T-helper 9 cell (primary cell): ENCODE data around the gene ARMH3.
A peak's percentile ranks its signal among the peaks of the same experiment; 100 is the strongest.
"Not testable (repeated sequence)": the region's sequence is repeated elsewhere in the genome, so short reads cannot be mapped to it uniquely, and the experiment has no call there.

Source experiments
- DNase-seq: peaks from one replicate; pipeline ENCODE4 v3.0.0-alpha.2; 2020
- total RNA-seq, 2 donors: gene quantifications; one replicate each; lab custom pipeline; 2026; lab: John Stamatoyannopoulos, UW

ARMH3 gene
- total RNA-seq: 28.5 to 38.5 reads per million in 2 donors

DNA sequence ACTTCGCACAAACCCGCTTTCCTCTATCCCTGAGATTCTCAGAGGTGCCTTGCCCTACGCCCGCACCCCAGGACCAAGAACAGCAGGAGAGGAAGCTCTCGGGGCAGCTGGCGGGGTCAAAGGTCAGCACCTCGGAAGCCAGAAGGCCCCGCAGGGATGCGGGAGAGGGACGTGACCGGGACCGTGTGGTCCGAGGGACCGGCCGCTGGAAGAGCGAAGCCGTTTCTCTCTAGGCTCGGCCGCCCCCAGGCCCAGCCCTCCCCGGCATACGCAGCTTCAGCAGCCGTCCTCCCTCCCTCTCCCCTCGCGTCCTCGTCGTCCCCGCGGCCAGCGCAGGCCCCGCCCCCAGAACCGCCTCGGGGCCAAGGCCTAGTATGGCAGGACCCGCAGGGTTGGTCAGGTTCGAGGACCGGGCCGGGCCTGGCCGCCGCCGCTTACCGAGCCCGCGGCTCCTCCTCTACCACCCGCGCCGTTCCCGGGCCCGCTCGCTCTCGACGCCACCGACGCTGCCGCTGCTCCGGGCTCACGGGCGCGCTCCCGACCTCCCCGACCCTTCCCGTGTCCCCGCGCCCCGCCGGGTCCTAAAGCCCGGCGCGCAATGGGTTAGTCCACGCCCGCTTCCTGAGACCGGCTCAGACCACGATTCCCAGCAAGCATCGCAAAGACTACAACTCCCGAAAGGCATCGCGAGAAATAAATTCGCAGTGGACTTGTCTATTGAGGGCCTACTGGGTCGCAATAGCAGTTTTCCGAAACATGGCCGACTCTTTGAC is at the start of gene ARMH3:
Gene ARMH3, minus strand, starts transcription at position 527 of the 773 bp plus-strand sequence. CDS start 16,059 bp downstream, outside the sequence.
- peak; percentile 74 for DNase-seq

DNA sequence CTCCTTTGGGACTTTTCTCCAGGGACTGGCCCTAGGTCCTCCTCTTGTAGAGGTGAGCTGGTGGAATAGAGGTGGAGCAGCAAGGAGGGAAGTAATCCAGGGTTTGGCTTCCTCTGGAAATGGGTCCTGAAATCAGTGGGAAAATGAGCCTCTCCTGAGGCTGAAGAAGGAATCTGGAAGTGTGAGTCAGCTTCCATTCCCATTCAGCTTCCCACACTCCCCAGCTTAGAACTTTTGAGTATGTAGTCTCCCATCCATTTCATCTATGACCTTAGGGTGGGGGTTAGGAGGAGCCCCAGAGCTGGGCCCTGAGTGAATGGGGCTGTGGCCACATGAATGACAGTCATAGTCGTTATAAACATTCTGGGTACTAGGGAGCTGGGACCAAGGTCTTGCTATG is 46.4 kb upstream of the ARMH3 start:
- no peak for DNase-seq

DNA sequence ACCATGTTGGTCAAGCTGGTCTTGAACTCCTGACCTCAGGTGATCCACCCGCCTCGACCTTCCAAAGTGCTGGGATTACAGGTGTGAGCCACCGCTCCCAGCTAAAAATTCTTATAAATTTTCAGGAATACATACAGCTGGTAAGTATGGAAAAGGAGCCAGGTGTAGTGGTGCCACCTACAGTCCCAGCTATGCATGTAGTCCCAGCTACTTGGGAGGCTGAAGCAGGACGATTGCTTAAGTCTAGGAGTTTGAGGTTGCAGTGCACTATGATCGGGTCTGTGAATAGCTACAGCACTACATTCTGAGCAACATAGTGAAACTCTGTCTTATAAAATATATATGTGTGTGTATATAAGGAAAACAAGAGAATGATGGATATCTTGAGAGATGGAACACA is 45.2 kb upstream of the ARMH3 start:
- DNase-seq: no peak

GRCh38 chr10:102096449-102096848 is 40.5 kb upstream of the ARMH3 start:
- DNase-seq: no peak

DNA sequence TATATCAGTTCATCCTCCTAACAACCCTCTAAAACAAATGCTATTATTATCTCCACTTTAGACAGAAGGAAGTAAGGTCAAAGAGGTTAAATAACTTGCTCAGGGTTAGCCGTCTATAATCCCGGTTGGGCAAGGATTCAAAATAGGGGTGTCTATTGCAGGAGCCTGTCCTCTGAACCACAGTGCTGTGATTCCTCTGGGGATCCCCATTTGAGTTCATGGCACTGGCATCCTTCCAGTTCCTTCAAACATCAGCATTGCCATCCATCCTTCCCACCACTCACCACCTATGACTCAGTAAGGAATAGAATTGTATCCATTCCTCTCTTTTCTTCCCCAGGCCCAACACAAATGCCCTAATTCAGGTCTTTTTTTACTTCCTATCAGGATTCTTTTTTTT is 34.8 kb upstream of the ARMH3 start:
- DNase-seq: no peak

GRCh38 chr10:102086196-102086595 is 30.2 kb upstream of the ARMH3 start:
- DNase-seq: no peak

GRCh38 chr10:102085336-102085735 is 29.4 kb upstream of the ARMH3 start:
- DNase-seq: no peak

DNA sequence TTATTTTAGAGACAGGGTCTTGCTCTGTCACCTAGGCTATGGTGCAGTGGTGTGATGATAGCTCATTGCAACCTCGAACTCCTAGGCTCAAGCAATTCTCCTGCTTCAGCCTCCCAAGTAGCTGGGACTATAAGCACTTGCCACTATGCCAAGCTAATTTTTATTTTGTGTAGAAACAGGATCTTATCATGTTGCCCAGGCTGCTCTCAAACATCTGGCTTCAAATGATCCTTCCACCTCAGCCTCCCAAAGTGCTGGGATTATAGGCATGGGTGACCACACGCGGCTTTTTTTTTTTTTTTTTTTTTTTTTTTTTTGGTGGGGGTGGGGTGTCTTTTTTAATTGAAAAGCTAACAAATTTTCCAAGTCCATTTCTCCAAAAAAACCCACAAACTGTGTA is 27.6 kb upstream of the ARMH3 start:
- no peak for DNase-seq

- peak; percentile 77 for DNase-seq
Measured at GRCh38 chr10:102072673-102073527, 16.9 kb upstream of the ARMH3 start.

DNA sequence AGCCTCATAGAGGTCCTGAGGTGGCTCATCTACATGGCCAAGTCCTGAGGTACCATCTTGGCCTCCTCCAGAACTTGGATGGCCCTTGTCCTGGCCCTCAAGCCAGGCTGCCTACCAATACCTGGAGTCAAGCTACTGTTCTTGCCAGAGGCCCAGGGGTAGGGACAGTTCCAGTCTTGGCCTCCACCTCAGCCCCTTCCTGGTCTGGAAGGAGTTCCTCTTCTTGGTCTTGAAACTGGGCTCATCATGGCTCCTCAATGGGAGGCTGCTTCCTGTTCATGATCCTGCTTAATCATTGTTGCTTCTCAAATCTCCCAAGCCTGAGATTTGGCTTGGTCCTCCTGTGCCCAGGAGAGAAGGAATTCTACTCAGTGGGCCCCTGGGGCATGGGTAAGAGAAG is 13.1 kb upstream of the ARMH3 start:
- no peak for DNase-seq

DNA sequence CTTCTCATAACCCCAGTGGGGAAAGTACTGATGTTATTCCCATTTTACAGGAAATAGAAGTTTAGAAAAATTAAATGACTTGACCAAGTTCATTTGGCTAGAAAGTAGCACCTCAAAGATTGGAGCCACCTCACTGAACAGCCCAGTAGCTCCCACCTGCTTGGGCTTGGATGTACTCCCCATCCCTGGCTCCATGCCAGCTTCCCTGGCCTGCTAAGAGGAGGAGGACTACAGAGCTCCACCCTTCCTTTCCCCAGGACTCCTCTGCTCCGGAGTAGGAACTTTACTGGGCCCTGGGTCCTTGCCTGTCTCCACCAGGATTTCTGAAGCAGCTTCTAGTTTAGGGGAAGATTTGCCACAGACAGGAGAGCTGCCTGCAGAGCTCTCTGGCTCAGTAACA is 12.2 kb upstream of the ARMH3 start:
- DNase-seq: no peak

GRCh38 chr10:102067091-102067916 is 11.3 kb upstream of the ARMH3 start:
- no peak for DNase-seq

DNA sequence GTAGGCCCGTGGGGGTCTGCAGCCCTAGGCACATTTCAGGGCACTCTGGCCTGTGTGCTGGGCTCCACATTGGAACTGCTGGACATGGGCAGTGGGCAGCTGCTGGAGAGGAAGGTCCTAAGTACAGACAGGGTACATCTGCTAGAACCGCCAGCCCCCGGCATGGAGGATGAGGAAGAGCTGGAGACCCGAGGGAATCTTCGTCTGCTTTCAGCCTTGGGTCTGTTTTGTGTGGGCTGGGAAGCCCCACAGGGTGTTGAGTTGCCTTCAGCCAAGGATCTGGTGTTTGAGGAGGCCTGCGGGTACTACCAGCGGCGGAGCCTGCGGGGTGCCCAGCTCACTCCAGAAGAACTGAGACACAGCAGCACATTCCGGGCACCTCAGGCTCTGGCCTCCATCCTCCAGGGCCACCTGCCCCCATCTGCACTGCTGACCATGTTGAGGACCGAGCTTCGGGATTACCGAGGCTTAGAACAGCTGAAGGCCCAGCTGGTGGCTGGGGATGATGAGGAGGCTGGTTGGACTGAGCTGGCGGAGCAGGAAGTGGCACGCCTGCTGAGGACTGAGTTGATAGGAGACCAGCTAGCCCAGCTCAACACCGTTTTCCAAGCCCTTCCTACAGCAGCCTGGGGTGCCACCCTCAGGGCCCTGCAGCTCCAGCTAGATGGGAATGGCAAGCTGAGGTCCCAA is 10.6 kb upstream of the ARMH3 start:
- DNase-seq: no peak

DNA sequence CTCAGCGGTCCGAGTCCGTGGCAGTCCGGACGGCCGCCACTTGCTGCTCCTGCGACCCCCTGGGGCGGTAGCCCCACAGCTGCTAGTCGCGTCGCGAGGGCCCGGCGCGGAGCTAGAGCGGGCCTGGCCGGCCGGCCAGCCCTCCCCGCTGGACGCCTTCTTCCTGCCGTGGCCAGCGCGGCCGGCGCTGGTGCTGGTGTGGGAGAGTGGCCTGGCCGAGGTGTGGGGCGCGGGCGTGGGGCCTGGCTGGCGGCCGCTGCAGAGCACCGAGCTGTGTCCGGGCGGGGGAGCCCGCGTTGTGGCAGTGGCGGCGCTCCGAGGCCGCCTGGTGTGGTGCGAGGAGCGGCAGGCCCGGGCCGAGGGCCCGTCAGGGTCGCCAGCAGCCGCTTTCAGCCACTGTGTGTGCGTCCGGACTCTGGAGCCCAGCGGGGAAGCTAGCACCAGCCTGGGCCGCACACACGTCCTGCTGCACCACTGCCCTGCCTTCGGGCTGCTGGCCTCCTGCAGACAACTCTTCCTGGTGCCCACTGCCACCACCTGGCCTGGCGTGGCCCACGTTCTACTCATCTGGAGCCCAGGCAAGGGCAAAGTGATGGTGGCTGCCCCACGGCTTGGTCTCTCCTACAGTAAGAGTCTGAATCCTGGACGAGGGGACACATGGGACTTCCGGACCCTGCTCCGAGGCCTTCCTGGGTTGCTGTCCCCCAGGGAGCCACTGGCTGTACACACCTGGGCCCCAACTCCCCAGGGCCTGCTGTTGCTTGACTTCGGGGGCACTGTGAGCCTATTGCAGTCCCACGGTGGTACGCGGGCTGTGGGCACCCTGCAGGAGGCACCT is 9.8 kb upstream of the ARMH3 start:
- peak; percentile 10 for DNase-seq

- peak; percentile 80 for DNase-seq
Measured at GRCh38 chr10:102064868-102065560, 9.0 kb upstream of the ARMH3 start, which contains the start of gene HPS6. TSS of gene HPS6 (plus strand) at chr10:102065349. CDS start at chr10:102065475, 126 bp downstream.

DNA sequence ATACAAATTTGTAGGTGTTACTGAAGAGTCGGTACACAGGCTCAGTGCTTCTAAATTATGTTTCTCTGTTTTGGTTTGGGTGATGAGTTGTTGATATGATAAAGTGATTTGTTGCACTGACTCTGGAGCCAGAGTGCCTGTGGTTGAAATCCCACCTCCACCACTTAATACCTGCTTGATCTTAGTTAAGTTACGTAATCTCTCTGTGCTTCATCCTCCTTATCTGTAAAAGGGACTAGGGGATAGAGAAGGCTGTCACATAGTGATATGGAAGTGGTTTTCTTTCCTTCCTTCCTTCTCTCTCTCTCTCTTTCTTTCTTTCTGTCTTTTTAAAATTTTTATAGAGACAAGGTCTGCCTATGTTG is 8.5 kb upstream of the ARMH3 start:
- DNase-seq: no peak

DNA sequence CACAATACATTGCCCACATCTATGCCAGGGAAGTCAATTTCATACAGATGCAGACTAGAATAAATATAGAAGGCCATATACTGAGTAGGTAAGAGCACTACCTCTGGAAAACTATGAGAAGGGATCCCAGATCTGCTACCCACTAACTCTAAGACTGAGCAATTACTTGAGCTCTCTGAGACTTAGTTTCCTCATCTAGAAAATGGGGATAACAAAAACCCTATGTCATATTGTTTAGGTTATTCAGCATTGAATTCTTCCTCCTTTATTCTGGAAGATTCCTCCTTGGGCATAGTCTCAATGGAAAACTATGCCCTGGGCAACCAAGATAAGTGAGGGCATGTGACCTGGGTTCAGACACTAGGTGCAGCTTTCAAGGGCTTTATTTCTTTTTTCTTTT is 4.0 kb upstream of the ARMH3 start:
- DNase-seq: no peak

DNA sequence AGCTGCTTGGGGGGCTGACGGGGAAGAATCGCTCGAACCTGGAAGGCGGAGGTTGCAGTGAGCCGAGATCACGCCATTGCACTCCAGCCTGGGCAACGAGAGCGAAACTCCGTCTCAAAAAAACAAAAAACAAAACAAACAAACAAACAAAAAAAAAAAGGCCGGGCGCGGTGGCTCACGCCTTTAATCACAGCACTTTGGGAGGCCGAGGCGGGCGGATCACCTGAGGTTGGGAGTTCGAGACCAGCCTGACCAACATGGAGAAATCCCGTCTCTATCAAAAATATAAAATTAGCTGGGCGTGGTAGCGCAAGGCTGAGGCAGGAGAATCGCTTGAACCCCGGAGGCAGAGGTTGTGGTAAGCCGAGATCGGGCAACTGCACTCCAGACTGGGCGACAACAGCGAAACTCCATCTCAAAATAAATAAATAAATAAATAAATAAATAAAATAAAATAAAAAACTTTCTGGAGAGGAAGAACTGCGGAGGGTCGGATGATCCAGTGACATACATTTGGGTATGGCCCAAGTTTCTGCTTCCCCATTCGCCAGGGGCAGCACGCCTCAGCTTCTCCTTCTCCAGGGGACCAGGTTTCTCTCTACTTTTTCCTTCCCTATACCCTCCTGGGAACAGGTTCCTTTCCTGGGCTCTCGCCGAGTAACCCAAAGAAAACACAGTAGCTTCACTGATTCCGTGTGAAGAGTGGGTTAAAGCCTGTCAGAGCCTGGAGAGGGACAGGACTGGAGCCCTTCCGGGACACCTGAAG is 909 bp downstream of the ARMH3 start:
- not testable (repeated sequence) for DNase-seq

- DNase-seq: no peak
Measured at GRCh38 chr10:102046095-102046494, 9.9 kb downstream of the ARMH3 start.

- DNase-seq: no peak
Measured at GRCh38 chr10:102045292-102045691, 10.7 kb downstream of the ARMH3 start.
